ENCODE data around the gene KIAA0930.

- TF ChIP-seq CTCF (conservative IDR thresholded peaks at IDR 0.05; ENCODE audit: low read depth, low read length): no peak
- no peak for TF ChIP-seq POLR2A (IDR thresholded peaks at IDR 0.05; ENCODE audit: low read depth, low read length)
- TF ChIP-seq SMC3 (IDR thresholded peaks at IDR 0.05; ENCODE audit: low read depth, low read length): no peak
- no peak for TF ChIP-seq RCOR1 (IDR thresholded peaks at IDR 0.05; ENCODE audit: insufficient replicate concordance, low read length)
- TF ChIP-seq CEBPB (IDR thresholded peaks at IDR 0.05; ENCODE audit: low read depth, low read length): no peak
- TF ChIP-seq RAD21 (IDR thresholded peaks at IDR 0.05; ENCODE audit: low read length): no peak
- no peak for TF ChIP-seq MXI1 (IDR thresholded peaks at IDR 0.05; ENCODE audit: borderline replicate concordance, low read depth, low read length)
- no peak for TF ChIP-seq BHLHE40 (IDR thresholded peaks at IDR 0.05; ENCODE audit: low read depth, low read length)
- TF ChIP-seq USF2 (IDR thresholded peaks at IDR 0.05; ENCODE audit: low read depth, low read length): no peak
- TF ChIP-seq MAZ (IDR thresholded peaks at IDR 0.05; ENCODE audit: borderline replicate concordance, low read depth, low read length): no peak
- TF ChIP-seq MAFK (IDR thresholded peaks at IDR 0.05; ENCODE audit: low read depth, low read length): no peak
- no peak for TF ChIP-seq ELK1 (IDR thresholded peaks at IDR 0.05; ENCODE audit: borderline replicate concordance, low read depth, low read length)
Observed at GRCh38 chr22:45224331-45224730, 16.4 kb downstream of the KIAA0930 start.
